Smooth muscle cell of the brain vasculature (primary cell): Measurements from ENCODE around the gene IZUMO1R.
"Not testable (repeated sequence)": the region's sequence is repeated elsewhere in the genome, so short reads cannot be mapped to it uniquely, and the experiment has no call there.

Experiments used
- DNase-seq: peaks from one replicate; pipeline ENCODE4 v3.0.0-alpha.2; 2012; ENCODE audit warnings: low read depth, low spot score

The IZUMO1R gene

GRCh38 chr11:94303966-94304958 is at the start of gene IZUMO1R:
Gene IZUMO1R, plus strand, starts transcription at chr11:94304580. Its CDS starts 1,057 bp downstream, at chr11:94305637.
- no peak for DNase-seq

GRCh38 chr11:94271885-94272372 is 32.5 kb upstream of the IZUMO1R start:
- no peak for DNase-seq

- no peak for DNase-seq
Measured at GRCh38 chr11:94272738-94273313, 31.6 kb upstream of the IZUMO1R start.

GRCh38 chr11:94275961-94276360 is 28.4 kb upstream of the IZUMO1R start:
- DNase-seq = no peak

GRCh38 chr11:94276943-94277342 is 27.4 kb upstream of the IZUMO1R start:
- DNase-seq = no peak

GRCh38 chr11:94278207-94278606 is 26.2 kb upstream of the IZUMO1R start:
- not testable (repeated sequence) for DNase-seq

GRCh38 chr11:94279996-94280395 is 24.4 kb upstream of the IZUMO1R start:
- DNase-seq = no peak

- DNase-seq = no peak
Measured at GRCh38 chr11:94281324-94281723, 23.1 kb upstream of the IZUMO1R start.

GRCh38 chr11:94283678-94284077 is 20.7 kb upstream of the IZUMO1R start:
- no peak for DNase-seq

GRCh38 chr11:94295534-94295933 is 8.8 kb upstream of the IZUMO1R start:
- no peak for DNase-seq

GRCh38 chr11:94297985-94298576 is 6.3 kb upstream of the IZUMO1R start:
- DNase-seq = no peak

GRCh38 chr11:94302776-94303175 is 1.6 kb upstream of the IZUMO1R start:
- no peak for DNase-seq

- DNase-seq = no peak
Measured at GRCh38 chr11:94305146-94305545, 766 bp downstream of the IZUMO1R start.

- DNase-seq = no peak
Measured at GRCh38 chr11:94307101-94307791, 2.9 kb downstream of the IZUMO1R start.

GRCh38 chr11:94308024-94308423 is 3.6 kb downstream of the IZUMO1R start:
- DNase-seq = no peak

- no peak for DNase-seq
Measured at GRCh38 chr11:94309757-94310156, 5.4 kb downstream of the IZUMO1R start.

GRCh38 chr11:94310191-94310875 is 6.0 kb downstream of the IZUMO1R start:
- no peak for DNase-seq

GRCh38 chr11:94312339-94312738 is 8.0 kb downstream of the IZUMO1R start:
- DNase-seq = no peak

- DNase-seq = no peak
Measured at GRCh38 chr11:94314064-94314463, 9.7 kb downstream of the IZUMO1R start.

GRCh38 chr11:94315664-94316063 is 11.3 kb downstream of the IZUMO1R start:
- DNase-seq = no peak

GRCh38 chr11:94322501-94322900 is 18.1 kb downstream of the IZUMO1R start:
- no peak for DNase-seq
